Activated gamma-delta T cell treated with anti-CD3 and anti-CD28 coated beads, Interleukin-2, amount 50 U/mL, for 16 hours (primary cell): Measurements from ENCODE around the gene NEGR1.
"Not testable (repeated sequence)": the region's sequence is repeated elsewhere in the genome, so short reads cannot be mapped to it uniquely, and the experiment has no call there.

Experiments
- DNase-seq: peaks from one replicate; pipeline ENCODE4 v3.0.0-alpha.2; 2020; ENCODE audit warnings: low read depth

Gene NEGR1

GRCh38 chr1:71940261-71940660, 342.1 kb downstream of the NEGR1 start:
- no peak for DNase-seq

GRCh38 chr1:71930511-71930910, 351.8 kb downstream of the NEGR1 start:
- no peak for DNase-seq

GRCh38 chr1:71921935-71922559, 360.3 kb downstream of the NEGR1 start:
- DNase-seq: no peak

GRCh38 chr1:71921204-71921603, 361.1 kb downstream of the NEGR1 start:
- DNase-seq: no peak

GRCh38 chr1:71920556-71920955, 361.8 kb downstream of the NEGR1 start:
- DNase-seq: no peak

- DNase-seq: no peak
Observed at GRCh38 chr1:71919811-71920509, 362.4 kb downstream of the NEGR1 start.

GRCh38 chr1:71918630-71919029, 363.7 kb downstream of the NEGR1 start:
- DNase-seq: no peak

- no peak for DNase-seq
Observed at GRCh38 chr1:71916894-71917293, 365.4 kb downstream of the NEGR1 start.

GRCh38 chr1:71914626-71915025, 367.7 kb downstream of the NEGR1 start:
- DNase-seq: no peak

- no peak for DNase-seq
Observed at GRCh38 chr1:71908871-71909390, 373.4 kb downstream of the NEGR1 start.

- DNase-seq: no peak
Observed at GRCh38 chr1:71908303-71908702, 374.0 kb downstream of the NEGR1 start.

- DNase-seq: no peak
Observed at GRCh38 chr1:71899881-71900280, 382.5 kb downstream of the NEGR1 start.

- DNase-seq: not testable (repeated sequence)
Observed at GRCh38 chr1:71888166-71888565, 394.2 kb downstream of the NEGR1 start.

- no peak for DNase-seq
Observed at GRCh38 chr1:71885171-71885570, 397.2 kb downstream of the NEGR1 start.

GRCh38 chr1:71882637-71883036, 399.7 kb downstream of the NEGR1 start:
- DNase-seq: no peak

- no peak for DNase-seq
Observed at GRCh38 chr1:71882226-71882625, 400.1 kb downstream of the NEGR1 start.

- DNase-seq: no peak
Observed at GRCh38 chr1:71881611-71882010, 400.7 kb downstream of the NEGR1 start.

GRCh38 chr1:71869326-71869725, 413.0 kb downstream of the NEGR1 start:
- no peak for DNase-seq

- DNase-seq: no peak
Observed at GRCh38 chr1:71862756-71863155, 419.6 kb downstream of the NEGR1 start.

- no peak for DNase-seq
Observed at GRCh38 chr1:71861022-71861421, 421.3 kb downstream of the NEGR1 start.

GRCh38 chr1:71859806-71860205, 422.5 kb downstream of the NEGR1 start:
- no peak for DNase-seq

- no peak for DNase-seq
Observed at GRCh38 chr1:71857862-71858261, 424.5 kb downstream of the NEGR1 start.

- DNase-seq: no peak
Observed at GRCh38 chr1:71853360-71853759, 429.0 kb downstream of the NEGR1 start.

- no peak for DNase-seq
Observed at GRCh38 chr1:71850936-71851335, 431.4 kb downstream of the NEGR1 start.
